Type B pancreatic cell (in vitro differentiated cells): ENCODE results near the gene TEX2. TPM values are rescaled to one million over a fixed set of nuclear protein-coding genes. Genes with fewer than 3 reads are reported as not detected.

Experiments
- DNase-seq: peaks from one replicate; pipeline ENCODE4 v3.0.0; 2021; ENCODE audit warnings: mixed read lengths; ENCODE audit not compliant: unreplicated experiment; ENCODE audit errors: extremely low spot score
- H3K27ac Mint-ChIP-seq: 2 replicates; pipeline ENCODE4 v1.8.0; 2021; ENCODE audit warnings: mild to moderate bottlenecking, mixed read lengths
- H3K27me3 Mint-ChIP-seq: 2 replicates; pipeline ENCODE4 v1.8.0; 2021; ENCODE audit warnings: mixed read lengths
- H3K36me3 Mint-ChIP-seq: 2 replicates; pipeline ENCODE4 v1.8.0; 2021; ENCODE audit warnings: mixed read lengths
- H3K4me1 Mint-ChIP-seq: one replicate; pipeline ENCODE4 v1.8.0; 2021; ENCODE audit warnings: mixed read lengths; ENCODE audit not compliant: unreplicated experiment
- H3K4me3 Mint-ChIP-seq: 2 replicates; pipeline ENCODE4 v1.8.0; 2021; ENCODE audit warnings: mild to moderate bottlenecking, mixed read lengths
- H3K9me3 Mint-ChIP-seq: 2 replicates; pipeline ENCODE4 v1.8.0; 2021; ENCODE audit warnings: mixed read lengths
- CTCF ChIP-seq: fragments of 200-600 bp; sonication (generic); conservative IDR thresholded peaks from 2 replicates; pipeline ENCODE4 v1.5.0; 2021; ENCODE audit warnings: antibody characterized with exemption, mild to moderate bottlenecking
- total RNA-seq: library from RNA; stranded (reverse); gene quantifications from 2 replicates; pipeline ENCODE4 v1.2.1, GENCODE V29; 2021; ENCODE audit warnings: low replicate concordance

TEX2 gene
- total RNA-seq, 1 donor from 2014 or later: 23.3 TPM

- H3K4me3 Mint-ChIP-seq: no peak overlapping the region
These were observed 128.7 kb downstream of the TEX2 start for GRCh38 chr17:64134216-64134970.

GRCh38 chr17:64133546-64134215 is 129.4 kb downstream of the TEX2 start:
- no peaks in the 10 kb centered on the region for H3K9me3 Mint-ChIP-seq
- no peaks in the 10 kb centered on the region for H3K36me3 Mint-ChIP-seq
- TF ChIP-seq CTCF: peak; percentile 88
- no peak for DNase-seq
- H3K27me3 Mint-ChIP-seq: peaks cover 16% of the 10 kb centered on the region
- H3K4me3 Mint-ChIP-seq: peak overlapping the region; percentile 60
- peaks cover 15% of the 10 kb centered on the region for H3K4me1 Mint-ChIP-seq
- peak overlapping the region; percentile 65 for H3K27ac Mint-ChIP-seq

More at GRCh38 chr17:64134216-64134970, 128.7 kb downstream of the TEX2 start:
- Mint-ChIP-seq H3K27me3 (peaks cover 13% of the 10 kb centered on the region), H3K36me3 (no peaks in the 10 kb centered on the region), H3K27ac (peak overlapping the region; percentile 65), H3K4me1 (peaks cover 10% of the 10 kb centered on the region), H3K9me3 (no peaks in the 10 kb centered on the region)
- no peak for TF ChIP-seq CTCF
- DNase-seq: no peak

- Mint-ChIP-seq H3K4me3 (no peak overlapping the region), H3K36me3 (no peaks in the 10 kb centered on the region), H3K27me3 (peaks cover 16% of the 10 kb centered on the region), H3K9me3 (no peaks in the 10 kb centered on the region), H3K4me1 (peaks cover 16% of the 10 kb centered on the region), H3K27ac (no peak overlapping the region)
- TF ChIP-seq CTCF: no peak
- DNase-seq: no peak
These were observed 131.3 kb downstream of the TEX2 start for GRCh38 chr17:64131606-64132270.

GRCh38 chr17:64130559-64131001 is 132.5 kb downstream of the TEX2 start:
- peaks cover 23% of the 10 kb centered on the region for H3K4me1 Mint-ChIP-seq
- H3K36me3 Mint-ChIP-seq: no peaks in the 10 kb centered on the region
- H3K4me3 Mint-ChIP-seq: peak overlapping the region; percentile 86
- H3K9me3 Mint-ChIP-seq: no peaks in the 10 kb centered on the region
- peak; percentile 28 for TF ChIP-seq CTCF
- no peak for DNase-seq
- H3K27ac Mint-ChIP-seq: peak overlapping the region; percentile 72
- H3K27me3 Mint-ChIP-seq: peaks cover 16% of the 10 kb centered on the region

- peak; percentile 95 for DNase-seq
- TF ChIP-seq CTCF: no peak
- H3K27ac Mint-ChIP-seq: peak within 1 kb of the TSS; percentile 86
- H3K27me3 Mint-ChIP-seq: peaks cover 16% of the 10 kb centered on the region
- H3K9me3 Mint-ChIP-seq: no peaks in the 10 kb centered on the region
- peak within 1 kb of the TSS; percentile 91 for H3K4me3 Mint-ChIP-seq
- H3K36me3 Mint-ChIP-seq: no peaks in the 10 kb centered on the region
- peaks cover 23% of the 10 kb centered on the region for H3K4me1 Mint-ChIP-seq
These were observed 133.1 kb downstream of the TEX2 start, which contains the start of gene ERN1 for GRCh38 chr17:64129765-64130558. Gene ERN1 (minus strand): TSS chr17:64130144. CDS start chr17:64130029, 115 bp downstream.
